Posterior cingulate gyrus (tissue), 11 donors: ENCODE measurements around the gene CRLF2.
"Not testable (repeated sequence)": the region's sequence is repeated elsewhere in the genome, so short reads cannot be mapped to it uniquely, and the experiment has no call there.

Experiments used
- DNase-seq, 10 donors: peaks; one replicate each; pipeline versions ENCODE4 v3.0.0 to v3.0.0-alpha.2; 2020 to 2021; ENCODE audit warnings: mixed read lengths in 3 of 10
- intact Hi-C: fragments of 100-400 bp; cut with DNase I; formaldehyde crosslinking; loops from one replicate; pipeline ENCODE4 v1.15.1; 2023

CRLF2 gene

GRCh38 chrX:1171915-1172314, 40.5 kb downstream of the CRLF2 start:
- intact Hi-C loops, result not testable (repeated sequence)
- DNase-seq, result peak in 1 of 10 donors; percentile 10

DNA sequence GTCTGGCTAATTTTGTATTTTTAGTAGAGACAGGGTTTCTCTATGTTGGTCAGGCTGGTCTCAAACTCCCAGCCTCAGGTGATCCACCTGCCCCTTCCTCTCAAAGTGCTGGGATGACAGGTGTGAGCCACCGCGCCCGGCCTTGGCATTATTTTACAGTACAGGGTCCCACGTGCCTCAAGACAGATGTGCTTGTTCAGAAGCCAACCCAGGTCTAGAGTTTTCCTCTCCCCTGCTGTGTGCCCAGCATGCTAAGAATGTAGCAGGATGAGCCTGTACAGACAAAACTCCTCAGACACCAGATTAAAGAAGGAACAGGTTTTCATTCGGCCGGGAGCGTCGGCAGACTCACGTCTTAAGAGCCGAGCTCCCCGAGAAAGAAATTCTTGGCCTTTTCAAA, 42.2 kb downstream of the CRLF2 start:
- DNase-seq, result no peak
- intact Hi-C loops, result no loop called here

- no peak for DNase-seq
- intact Hi-C loops, result no loop called here
Observed at GRCh38 chrX:1169189-1169588, 43.3 kb downstream of the CRLF2 start.

- intact Hi-C loops, result no loop called here
- no peak for DNase-seq
Observed at GRCh38 chrX:1167918-1168481, 44.4 kb downstream of the CRLF2 start.

- intact Hi-C loops, result no loop called here
- no peak for DNase-seq
Observed at GRCh38 chrX:1167466-1167865, 45.0 kb downstream of the CRLF2 start.

- intact Hi-C loops, result no loop called here
- no peak for DNase-seq
Observed at GRCh38 chrX:1165535-1166196, 46.8 kb downstream of the CRLF2 start.

- no peak for DNase-seq
- intact Hi-C loops, result no loop called here
Observed at GRCh38 chrX:1164322-1165288, 47.8 kb downstream of the CRLF2 start.

- intact Hi-C loops, result no loop called here
- no peak for DNase-seq
Observed at GRCh38 chrX:1163231-1163630, 49.2 kb downstream of the CRLF2 start.

DNA sequence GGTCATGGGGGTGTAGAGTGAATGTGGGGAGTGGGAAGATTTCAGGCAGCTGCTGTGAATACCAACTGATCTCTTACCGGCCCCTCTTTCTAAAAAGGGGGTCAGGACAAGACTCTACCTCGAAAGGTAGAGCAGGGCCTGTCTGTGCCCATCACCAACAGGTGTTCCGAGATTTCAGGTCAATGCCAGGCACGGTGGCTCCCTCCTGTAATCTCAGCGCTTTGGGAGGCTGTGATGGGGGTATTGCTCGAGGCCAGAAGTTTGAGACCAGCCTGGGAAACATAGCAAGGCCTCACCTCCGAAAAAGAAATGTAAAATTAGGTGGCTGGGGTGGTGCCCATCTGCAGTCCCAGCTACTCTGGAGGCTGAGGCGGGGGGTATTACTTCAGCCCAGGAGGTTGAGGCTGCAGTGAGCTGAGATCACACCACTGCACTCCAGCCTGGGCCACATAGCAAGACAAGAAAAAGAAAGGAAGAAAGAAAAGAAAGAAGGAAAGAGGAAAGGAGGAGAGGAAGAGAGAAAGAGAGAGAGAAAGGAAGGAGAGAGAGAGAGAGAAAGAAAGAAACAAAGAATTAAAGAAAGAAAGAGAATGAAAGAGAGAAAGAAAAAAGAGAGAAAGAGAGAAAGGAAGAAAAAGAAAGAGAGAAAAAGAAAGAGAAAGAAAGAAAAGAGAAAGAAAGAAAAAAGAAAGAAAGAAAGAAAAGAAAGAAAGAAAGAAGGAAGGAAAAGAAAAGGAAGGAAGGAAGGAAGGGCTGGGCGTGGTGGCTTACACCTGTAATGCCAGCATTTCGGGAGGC, 50.1 kb downstream of the CRLF2 start:
- intact Hi-C loops, result no loop called here
- DNase-seq, result no peak

DNA sequence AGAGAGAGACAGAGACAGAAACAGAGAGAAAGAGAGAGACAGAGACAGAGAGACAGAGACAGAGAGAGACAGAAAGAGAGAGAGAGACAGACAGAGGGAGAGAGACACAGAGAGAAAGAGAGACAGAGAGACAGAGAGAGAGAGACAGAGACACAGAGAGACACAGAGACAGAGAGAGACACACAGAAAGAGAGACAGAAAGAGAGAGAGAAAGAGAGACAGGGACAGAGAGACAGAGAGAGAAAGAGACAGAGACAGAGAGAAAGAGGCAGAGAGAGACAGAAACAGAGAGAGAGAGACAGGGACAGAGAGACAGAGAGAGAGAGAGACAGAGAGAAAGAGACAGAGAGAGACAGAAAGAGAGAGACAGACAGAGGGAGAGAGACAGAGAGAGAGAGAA, 52.9 kb downstream of the CRLF2 start:
- no peak for DNase-seq
- intact Hi-C loops, result no loop called here

DNA sequence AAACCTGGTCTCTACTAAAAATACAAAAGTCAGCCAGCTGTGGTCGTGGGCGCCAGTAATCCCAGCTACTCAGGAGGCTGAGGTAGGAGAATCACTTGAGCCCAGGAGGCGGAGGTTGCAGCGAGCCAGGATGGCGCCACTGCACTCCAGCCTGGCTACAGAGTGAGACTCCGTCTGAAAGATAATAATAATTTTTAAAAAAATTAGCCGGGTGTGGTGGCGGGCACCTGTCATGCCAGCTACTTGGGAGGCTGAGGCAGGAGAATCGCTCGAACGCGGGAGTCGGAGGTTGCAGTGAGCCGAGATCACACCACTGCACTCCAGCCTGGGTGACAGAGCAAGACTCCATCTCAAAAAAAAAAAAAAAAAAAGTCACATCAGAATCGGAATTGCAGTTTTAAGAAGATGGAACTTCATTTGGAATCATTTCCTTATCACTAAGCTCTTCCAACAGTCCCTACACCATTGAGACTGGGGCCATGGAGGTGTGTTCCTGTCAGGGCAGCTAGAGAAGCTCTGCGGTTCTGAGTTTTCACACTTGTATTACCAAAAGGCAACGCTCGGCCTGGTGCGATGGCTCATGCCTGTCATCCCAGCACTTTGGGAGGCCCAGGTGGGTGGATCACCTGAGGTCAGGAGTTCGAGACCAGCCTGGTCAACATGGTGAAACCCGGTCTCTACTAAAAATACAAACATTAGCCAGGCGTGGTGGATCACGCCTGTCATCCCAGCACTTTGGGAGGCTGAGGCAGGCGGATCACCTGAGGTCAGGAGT, 55.6 kb downstream of the CRLF2 start:
- DNase-seq, intact Hi-C loops: not testable (repeated sequence)

DNA sequence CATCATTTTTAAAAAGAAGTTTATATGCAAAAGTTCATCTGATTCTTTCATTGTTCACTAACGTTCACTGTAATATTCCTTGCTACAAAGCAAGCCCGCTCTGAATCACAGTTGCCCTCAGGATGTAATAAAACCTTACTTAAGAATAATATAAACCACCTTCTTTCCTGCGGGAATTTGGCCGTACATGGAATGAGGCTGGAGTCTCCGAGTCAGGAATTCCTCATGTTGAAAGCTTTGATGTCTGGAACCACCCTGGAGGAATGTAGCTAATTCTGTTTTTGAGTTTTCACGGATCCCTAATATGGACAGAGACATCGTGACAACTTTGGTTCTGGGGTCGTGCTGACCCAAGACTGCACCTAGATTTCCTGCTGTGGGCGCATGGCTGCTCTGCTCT, 58.5 kb downstream of the CRLF2 start:
- DNase-seq, result no peak
- intact Hi-C loops, result no loop called here

DNA sequence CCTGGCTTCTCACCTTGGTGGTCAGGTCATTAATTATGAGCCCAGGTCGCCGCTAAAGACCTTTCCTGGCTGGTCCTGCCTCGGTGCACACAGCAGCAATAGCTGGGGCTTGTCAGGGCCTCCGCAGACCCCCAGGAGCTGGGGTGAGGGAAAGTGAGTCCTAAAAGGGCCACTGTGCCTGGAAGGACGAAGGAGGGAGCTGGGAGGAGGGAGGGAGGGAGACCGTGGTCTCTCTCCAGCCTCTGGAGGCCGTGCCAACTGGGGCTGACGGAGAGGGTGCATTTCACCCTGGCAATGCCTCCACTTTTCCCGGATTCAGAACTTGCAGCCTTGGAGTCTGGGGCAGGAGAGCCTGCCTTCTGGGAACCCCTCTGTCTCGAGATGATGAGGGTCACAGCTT, 60.4 kb downstream of the CRLF2 start:
- no peak for DNase-seq
- intact Hi-C loops, result no loop called here

DNA sequence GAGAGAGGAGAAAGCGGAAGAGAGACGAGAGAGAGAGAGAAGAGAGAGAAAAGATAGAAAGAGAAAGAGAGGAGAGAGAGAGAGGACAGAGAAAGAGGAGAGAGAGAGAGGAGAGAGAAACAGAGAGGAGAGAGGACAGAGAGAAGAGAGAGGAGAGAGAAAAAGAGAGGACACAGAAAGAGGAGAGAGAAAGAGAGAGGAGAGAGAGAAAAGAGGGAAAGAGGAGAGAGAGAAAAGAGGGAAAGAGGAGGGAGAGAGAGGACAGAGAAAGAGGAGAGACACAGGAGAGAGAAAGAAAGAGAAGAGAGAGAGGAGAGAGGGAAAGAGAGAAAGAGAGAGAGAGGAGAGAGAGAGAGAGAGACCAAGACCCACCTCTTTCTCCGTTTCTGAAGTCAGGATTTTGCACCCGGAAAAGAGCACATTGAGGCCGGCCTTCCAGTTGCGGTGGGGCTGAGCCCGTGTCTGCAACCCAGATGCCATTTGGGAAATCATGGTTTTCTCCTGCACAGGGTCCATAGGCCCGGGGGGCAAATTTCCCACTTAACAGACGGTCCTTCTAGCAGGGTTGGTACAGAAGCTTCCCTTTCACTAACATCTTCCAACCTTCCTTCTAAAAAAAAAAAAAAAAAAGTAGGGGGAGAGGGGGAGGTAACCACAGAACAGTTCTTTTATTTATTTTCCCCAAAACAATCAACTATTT, 60.9 kb downstream of the CRLF2 start:
- DNase-seq, result no peak
- intact Hi-C loops, result no loop called here

GRCh38 chrX:1150569-1151347, 61.7 kb downstream of the CRLF2 start:
- intact Hi-C loops, result no loop called here
- DNase-seq, result no peak

DNA sequence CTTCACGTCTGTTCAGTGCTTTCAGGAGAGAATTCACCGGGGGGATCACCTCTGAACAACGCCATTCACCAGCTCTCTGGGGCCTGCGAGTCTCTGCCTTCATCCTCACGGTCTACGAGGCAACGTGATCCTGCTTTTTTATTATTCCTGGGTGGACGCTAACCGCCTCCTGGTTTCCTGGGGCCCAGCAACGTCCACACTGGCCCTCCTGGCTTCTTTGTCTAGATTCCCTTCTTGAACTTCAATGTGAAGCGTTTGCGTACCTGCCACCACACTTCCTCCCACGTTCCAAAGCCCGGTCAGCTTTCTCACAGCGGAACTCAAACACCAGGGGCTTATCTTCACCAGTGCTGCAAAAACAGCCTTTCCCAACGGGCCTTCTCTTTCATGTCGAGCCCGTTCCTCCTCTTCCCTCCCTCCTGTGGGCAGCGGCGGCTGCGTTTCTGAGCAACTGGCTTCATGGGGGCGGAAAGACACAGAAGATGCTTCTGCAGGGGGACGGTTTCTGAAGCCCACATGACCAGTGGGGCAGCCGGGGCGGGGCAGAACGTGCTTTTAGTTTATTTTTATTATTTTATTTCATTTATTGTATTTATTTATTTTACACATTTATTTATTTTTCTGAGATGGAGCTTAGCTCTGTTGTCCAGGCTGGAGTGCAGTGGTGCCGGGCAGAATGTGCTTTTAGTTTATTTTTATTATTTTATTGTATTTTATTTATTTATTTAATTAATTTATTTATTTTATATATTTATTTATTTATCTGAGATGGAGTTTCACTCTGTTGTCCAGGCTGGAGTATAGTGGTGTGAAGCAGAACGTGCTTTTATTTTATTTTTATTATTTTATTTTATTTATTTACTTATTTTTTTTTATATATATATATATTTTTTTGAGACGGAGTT, 64.6 kb downstream of the CRLF2 start:
- no peak for DNase-seq
- intact Hi-C loops, result no loop called here

DNA sequence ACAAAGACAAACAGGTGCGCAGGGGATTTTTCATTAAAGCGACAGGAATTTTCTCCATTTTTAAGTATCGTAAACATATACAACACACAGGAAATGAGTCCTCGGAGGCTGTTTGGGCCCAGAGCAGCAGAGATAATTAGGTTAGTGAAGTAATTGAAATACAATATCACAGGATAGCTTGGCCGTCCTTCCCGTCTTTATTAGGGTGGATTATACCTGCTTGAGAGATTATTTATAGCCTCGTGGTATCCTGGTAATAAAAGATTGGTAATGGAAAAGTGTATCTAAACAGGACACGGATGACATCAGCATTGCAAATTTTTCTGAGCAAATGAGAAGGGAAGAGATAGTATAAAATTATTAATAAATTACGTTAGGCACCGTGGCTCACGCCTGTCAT, 68.2 kb downstream of the CRLF2 start:
- intact Hi-C loops, result no loop called here
- no peak for DNase-seq
